Type B pancreatic cell (in vitro differentiated cells): ENCODE results near the gene LZTFL1. TPM values are rescaled to one million over a fixed set of nuclear protein-coding genes. Genes with fewer than 3 reads are reported as not detected.

Source experiments
- DNase-seq: peaks from one replicate; pipeline ENCODE4 v3.0.0; 2021; ENCODE audit warnings: mixed read lengths; ENCODE audit not compliant: unreplicated experiment; ENCODE audit errors: extremely low spot score
- H3K27ac Mint-ChIP-seq: 2 replicates; pipeline ENCODE4 v1.8.0; 2021; ENCODE audit warnings: mild to moderate bottlenecking, mixed read lengths
- H3K27me3 Mint-ChIP-seq: 2 replicates; pipeline ENCODE4 v1.8.0; 2021; ENCODE audit warnings: mixed read lengths
- H3K36me3 Mint-ChIP-seq: 2 replicates; pipeline ENCODE4 v1.8.0; 2021; ENCODE audit warnings: mixed read lengths
- H3K4me1 Mint-ChIP-seq: one replicate; pipeline ENCODE4 v1.8.0; 2021; ENCODE audit warnings: mixed read lengths; ENCODE audit not compliant: unreplicated experiment
- H3K4me3 Mint-ChIP-seq: 2 replicates; pipeline ENCODE4 v1.8.0; 2021; ENCODE audit warnings: mild to moderate bottlenecking, mixed read lengths
- H3K9me3 Mint-ChIP-seq: 2 replicates; pipeline ENCODE4 v1.8.0; 2021; ENCODE audit warnings: mixed read lengths
- long read RNA-seq: library from polyadenylated mRNA; unstranded; transcript quantifications from one replicate; pipeline ENCODE4 v2.0.0, GENCODE V29; 2020
- total RNA-seq: library from RNA; stranded (reverse); gene quantifications from 2 replicates; pipeline ENCODE4 v1.2.1, GENCODE V29; 2021; ENCODE audit warnings: low replicate concordance
- TF ChIP-seq, protein P1 (sequence below): fragments of 200-600 bp; sonication (generic); conservative IDR thresholded peaks from 2 replicates; pipeline ENCODE4 v1.5.0; 2021; ENCODE audit warnings: antibody characterized with exemption, mild to moderate bottlenecking

The LZTFL1 gene
- 26.6 and 36.0 TPM in 2 replicates for total RNA-seq
- long read RNA-seq, full-length matches to known transcripts: 47 of 62 reads
- long read RNA-seq, partial matches to known transcripts: 4 of 62 reads
- long read RNA-seq, other reads (novel, unspliced or antisense): 11 of 62 reads

DNA sequence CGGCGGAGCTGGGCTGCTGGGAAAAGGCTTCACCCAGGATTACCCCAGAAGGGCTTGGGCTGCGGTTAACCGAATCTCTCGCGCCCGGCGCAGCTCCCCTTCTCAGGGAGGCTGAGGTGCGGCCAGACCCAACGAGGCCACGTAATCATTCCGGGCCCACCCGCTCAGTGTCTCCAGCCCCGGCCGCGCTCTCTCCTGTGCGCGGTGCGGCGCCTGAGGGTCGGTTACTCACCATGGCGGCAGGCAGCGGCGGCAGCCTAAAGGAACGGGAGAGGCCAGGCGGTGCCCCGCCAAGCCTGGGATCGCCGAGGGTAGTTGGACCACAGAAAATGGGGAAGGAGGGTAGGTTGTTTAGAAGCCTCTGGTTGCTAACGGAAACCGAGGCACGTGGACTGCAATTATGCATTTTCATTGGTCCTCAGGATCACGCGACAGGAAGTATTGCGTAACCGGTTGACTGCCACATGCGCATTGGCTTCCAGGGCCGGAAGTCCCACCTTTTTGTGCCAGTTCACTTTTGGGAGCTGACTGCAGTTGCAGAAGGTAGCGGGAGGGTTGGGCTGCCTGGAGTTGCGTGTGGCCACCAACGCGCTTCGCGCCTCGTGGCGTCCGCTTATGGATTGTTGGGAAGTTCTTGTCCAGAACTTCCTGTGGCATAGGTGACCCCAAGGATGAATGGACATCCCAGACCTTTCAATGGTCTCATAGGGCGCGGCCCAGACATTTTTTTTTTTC lies at the start of gene LZTFL1:
TSS of gene LZTFL1 (minus strand) at position 363 of the 735 bp plus-strand sequence. CDS start at position 235, 128 bp downstream.
- peak; percentile 90 for DNase-seq
- H3K36me3 Mint-ChIP-seq: peaks cover 9% of the 10 kb centered on the region
- H3K27me3 Mint-ChIP-seq: peaks cover 36% of the 10 kb centered on the region
- no peaks in the 10 kb centered on the region for H3K9me3 Mint-ChIP-seq
- peak within 1 kb of the TSS; percentile 94 for H3K4me3 Mint-ChIP-seq
- TF ChIP-seq, protein P1, sequence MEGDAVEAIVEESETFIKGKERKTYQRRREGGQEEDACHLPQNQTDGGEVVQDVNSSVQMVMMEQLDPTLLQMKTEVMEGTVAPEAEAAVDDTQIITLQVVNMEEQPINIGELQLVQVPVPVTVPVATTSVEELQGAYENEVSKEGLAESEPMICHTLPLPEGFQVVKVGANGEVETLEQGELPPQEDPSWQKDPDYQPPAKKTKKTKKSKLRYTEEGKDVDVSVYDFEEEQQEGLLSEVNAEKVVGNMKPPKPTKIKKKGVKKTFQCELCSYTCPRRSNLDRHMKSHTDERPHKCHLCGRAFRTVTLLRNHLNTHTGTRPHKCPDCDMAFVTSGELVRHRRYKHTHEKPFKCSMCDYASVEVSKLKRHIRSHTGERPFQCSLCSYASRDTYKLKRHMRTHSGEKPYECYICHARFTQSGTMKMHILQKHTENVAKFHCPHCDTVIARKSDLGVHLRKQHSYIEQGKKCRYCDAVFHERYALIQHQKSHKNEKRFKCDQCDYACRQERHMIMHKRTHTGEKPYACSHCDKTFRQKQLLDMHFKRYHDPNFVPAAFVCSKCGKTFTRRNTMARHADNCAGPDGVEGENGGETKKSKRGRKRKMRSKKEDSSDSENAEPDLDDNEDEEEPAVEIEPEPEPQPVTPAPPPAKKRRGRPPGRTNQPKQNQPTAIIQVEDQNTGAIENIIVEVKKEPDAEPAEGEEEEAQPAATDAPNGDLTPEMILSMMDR: no peak
- H3K4me1 Mint-ChIP-seq: peaks cover 11% of the 10 kb centered on the region
- H3K27ac Mint-ChIP-seq: peak within 1 kb of the TSS; percentile 90

DNA sequence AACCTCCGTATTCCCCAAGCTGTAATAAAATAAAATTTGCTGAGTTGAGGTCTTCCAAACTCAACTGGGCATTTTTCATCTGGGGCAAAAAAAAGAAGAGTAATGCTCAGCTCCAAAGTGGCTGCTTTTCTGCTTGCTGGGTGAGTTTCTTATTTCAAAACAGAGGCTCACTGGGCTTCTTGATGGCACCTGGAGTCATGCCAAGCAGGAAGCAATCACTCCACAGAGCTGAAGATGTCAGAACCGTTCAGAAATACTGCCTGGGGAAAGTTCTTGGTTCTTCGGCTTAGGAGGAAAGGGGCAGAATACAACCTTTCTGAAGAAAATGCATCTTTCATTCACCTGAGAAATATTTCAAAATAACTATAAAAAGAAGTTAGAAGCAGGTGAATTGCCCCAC lies 48.5 kb upstream of the LZTFL1 start:
- Mint-ChIP-seq H3K4me3 (no peak overlapping the region), H3K4me1 (peaks cover 11% of the 10 kb centered on the region), H3K27ac (no peak overlapping the region), H3K9me3 (no peaks in the 10 kb centered on the region), H3K36me3 (no peaks in the 10 kb centered on the region), H3K27me3 (no peaks in the 10 kb centered on the region)
- TF ChIP-seq, protein P1: no peak
- no peak for DNase-seq

DNA sequence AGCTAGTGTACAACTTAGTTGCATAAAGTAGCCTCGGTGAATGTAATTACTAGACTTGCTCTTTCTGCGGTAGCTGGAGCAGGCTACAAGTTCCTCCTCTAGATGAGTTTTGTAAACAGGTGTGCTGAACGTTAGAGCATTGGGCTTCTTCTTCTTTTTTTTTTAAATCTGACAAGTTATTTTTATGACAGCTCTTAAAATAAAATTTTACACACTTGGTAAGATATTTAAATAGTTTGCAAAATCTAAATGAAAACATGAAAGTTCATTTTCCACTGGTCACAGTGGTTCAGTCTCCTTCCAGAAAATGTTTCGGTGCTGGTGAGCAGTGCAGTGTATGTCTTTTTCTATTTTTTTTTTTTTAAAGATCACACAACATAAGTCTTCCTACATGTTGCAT lies 47.4 kb upstream of the LZTFL1 start:
- DNase-seq: no peak
- Mint-ChIP-seq H3K36me3 (no peaks in the 10 kb centered on the region), H3K4me3 (no peak overlapping the region), H3K4me1 (peaks cover 6% of the 10 kb centered on the region), H3K27ac (no peak overlapping the region), H3K27me3 (no peaks in the 10 kb centered on the region), H3K9me3 (no peaks in the 10 kb centered on the region)
- TF ChIP-seq, protein P1: no peak

DNA sequence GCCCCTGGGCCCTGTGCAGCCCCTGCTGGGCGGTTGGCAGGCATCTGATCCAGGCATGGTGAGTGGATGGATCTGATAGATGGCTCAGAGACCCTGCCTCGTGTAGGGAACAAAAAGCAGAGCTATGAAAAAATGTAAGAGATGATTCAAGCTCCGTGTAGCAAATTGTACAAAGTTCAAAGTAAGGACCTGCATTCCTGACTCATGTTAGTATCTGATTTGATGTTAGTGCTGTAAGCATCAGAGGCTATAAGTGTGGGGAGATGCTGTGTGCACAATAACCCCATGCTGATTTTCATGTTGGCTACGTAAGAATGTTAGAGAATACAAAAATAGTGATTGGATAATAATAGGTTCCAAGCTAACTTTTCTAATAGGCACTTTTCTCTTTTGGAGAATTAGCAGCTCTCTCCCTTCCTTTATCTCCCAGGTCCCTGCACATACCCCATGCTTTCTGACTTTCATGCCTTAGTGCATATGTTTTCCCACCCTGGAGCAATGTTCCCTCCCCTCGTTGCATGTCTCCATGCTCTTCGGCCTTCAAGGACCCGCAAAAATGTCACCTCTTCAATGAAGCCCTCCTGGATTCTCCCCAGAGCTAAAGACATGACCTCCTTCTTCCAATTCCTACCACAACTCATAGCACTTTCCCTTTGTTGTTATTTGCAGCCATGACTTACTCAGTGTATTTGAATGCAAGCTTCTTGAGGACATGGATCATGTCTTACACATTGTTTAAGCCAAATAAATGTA lies 46.0 kb upstream of the LZTFL1 start:
- H3K27me3 Mint-ChIP-seq: peaks cover 5% of the 10 kb centered on the region
- DNase-seq: no peak
- no peaks in the 10 kb centered on the region for H3K36me3 Mint-ChIP-seq
- H3K27ac Mint-ChIP-seq: no peak overlapping the region
- H3K4me1 Mint-ChIP-seq: peaks cover 6% of the 10 kb centered on the region
- H3K4me3 Mint-ChIP-seq: no peak overlapping the region
- TF ChIP-seq, protein P1: no peak
- no peaks in the 10 kb centered on the region for H3K9me3 Mint-ChIP-seq

DNA sequence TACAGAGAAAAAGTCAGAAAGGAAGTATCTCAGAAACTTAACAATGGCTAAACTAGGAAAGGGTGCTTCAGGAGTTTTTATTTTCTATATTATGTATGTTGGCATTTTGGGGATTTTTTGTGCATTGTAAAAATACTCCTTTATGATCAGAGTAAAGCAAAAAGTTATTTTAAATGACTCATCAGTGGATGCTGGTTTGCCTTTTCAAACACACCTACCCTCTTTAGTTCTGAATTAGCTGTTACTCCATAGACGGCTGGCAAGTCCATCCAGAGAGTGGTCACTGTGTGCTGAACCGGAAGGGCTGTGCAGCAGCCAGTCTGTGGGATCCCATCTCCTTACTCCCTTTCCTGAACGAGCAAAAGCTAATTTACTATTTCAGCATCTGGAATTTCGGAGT lies 45.4 kb upstream of the LZTFL1 start:
- Mint-ChIP-seq H3K4me3 (no peak overlapping the region), H3K27ac (no peak overlapping the region), H3K36me3 (no peaks in the 10 kb centered on the region), H3K27me3 (peaks cover 5% of the 10 kb centered on the region), H3K4me1 (peaks cover 6% of the 10 kb centered on the region), H3K9me3 (no peaks in the 10 kb centered on the region)
- no peak for DNase-seq
- TF ChIP-seq, protein P1: no peak
